GM20431 (cell line): ENCODE results near the gene TRIM77.
"Not testable (repeated sequence)": the region's sequence is repeated elsewhere in the genome, so short reads cannot be mapped to it uniquely, and the experiment has no call there.

ENCODE experiments used
- in situ Hi-C: fragments of 300-500 bp; cut with MseI, MboI; formaldehyde crosslinking; loops from one replicate; pipeline ENCODE4 v1.15.0; 2020; ENCODE audit warnings: low sequenced_read_pairs; ENCODE audit not compliant: unreplicated experiment

TRIM77 gene

GRCh38 chr11:89709999-89710398, at the start of gene TRIM77:
Gene TRIM77 (plus strand): TSS chr11:89710299. CDS start chr11:89710299, 0 bp downstream.
- in situ Hi-C loops, result not testable (repeated sequence)

DNA sequence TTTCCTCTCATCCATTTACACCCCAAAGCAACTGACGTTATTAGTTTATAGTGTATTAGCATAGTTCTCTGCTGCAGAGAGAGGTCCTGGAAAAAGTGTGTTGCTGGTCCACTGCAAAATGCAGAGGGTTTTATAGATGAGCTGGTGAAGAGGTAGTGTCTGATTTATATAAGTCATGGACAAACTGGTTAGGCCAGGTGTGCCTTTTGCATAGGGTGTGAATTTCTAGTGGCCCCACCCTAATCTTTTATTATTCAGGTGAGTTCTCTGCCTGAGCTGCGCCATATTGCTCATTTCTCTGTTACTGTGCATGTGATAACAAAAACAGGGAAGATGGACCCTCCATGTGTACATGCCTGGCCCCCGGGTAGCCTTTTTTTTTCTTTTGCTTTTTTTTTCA, 43.1 kb upstream of the TRIM77 start:
- in situ Hi-C loops, result no loop called here

DNA sequence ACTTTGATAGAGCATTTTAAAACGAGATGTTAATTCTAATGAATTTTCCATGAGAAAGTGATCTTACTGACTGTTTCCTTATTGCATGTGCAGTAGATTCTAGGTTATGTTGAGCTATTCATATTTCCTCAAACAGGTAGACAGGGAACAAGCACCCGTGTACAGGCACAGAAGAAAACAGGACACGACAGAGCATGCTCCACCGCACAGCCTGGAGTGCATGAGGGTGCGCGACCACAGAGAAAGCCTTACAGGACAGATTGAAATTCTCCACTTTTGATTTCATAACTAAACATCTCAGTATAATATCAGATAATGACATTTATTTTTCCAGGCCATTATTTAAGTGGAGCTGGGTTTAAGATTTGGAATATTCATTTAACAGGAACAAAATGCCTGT, 41.9 kb upstream of the TRIM77 start:
- in situ Hi-C loops, result not testable (repeated sequence)

DNA sequence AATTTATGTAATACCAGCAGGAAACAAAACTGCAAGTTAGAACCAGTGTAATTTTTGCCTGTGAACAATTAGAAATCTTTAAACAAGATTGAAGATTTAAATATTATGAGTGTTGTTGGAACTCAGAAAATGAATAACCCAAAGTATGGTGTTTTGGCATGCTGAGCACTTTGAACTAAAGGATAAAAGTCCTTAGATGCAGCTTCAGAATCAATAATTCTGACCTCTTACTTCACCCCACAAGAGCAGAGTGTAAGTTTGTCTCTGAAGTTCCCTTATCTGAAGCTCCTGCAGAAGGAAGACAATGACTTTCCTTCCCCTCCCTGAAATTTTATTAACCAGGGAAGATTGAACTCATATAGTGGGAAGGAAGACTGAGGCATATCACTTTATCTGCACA, 40.5 kb upstream of the TRIM77 start:
- in situ Hi-C loops, result not testable (repeated sequence)

DNA sequence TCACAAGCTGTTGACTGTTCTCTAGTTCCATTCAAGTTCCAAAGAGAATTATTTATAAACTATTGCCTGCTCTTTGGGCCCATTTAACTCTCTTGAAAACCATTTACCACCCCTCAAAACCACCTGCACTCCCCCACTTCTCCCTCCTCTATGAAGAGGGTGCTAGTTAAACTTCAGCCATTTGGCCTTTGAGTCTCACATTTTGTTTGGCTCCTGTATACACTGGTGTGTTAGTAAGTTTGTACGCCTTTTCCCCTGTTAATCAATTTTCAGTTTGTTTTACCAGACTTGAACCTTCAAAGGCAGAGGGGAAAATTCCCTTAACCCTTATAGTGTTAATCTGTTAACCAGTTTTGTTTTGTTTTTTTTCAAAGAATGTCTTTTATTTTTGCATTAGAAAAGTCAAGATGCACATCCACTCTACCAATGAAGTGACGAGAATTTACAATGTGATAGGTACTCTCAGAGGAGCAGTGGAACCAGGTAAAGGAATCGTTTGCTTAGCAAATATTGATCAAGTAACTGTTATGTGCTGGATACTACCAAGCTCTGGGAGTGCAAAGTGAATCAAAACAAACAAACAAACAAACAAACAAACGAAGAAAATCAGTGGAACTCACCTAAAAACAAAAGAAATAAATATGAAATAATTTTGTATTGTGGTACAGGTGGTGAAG, 40.0 kb upstream of the TRIM77 start:
- in situ Hi-C loops, result not testable (repeated sequence)

GRCh38 chr11:89672547-89672946, 37.6 kb upstream of the TRIM77 start:
- in situ Hi-C loops, result not testable (repeated sequence)

GRCh38 chr11:89673380-89673779, 36.7 kb upstream of the TRIM77 start:
- in situ Hi-C loops, result not testable (repeated sequence)

DNA sequence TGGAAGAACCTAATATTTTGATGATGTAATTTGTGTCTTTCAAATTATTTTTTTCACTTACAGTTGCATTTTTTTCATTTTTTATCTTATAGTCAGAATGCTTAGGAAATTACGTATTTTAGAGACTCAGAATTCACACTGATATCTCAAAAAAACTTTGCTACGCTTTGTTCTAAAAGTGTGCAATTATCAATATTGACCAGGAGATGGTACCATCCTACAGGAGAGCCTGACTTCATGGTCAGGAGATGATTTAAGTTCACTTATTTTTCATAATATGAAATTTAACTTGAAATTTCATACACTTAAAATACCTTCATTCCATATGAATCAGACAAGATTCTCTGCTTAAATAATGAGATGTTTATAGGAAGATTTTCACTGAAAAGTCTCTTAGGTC, 34.7 kb upstream of the TRIM77 start:
- in situ Hi-C loops, result not testable (repeated sequence)

DNA sequence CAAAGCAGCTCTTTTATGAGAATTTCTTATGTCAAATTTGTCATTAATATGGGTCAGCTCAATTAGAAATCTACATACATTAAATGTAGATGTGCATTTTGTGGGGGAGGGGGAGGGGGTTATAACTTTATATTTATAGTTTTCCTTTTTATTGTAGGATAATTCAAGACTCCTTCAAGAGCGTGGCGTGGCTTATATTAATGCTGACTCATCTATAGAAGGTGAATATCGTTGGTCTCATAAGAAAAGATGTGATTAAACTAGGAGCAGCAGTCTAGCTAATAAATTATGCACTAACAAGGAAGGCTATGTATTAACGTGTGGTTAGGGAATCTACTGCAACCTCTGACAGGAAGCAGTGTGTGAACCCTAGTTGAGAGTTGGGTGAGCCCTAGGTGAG, 34.2 kb upstream of the TRIM77 start:
- in situ Hi-C loops, result not testable (repeated sequence)

DNA sequence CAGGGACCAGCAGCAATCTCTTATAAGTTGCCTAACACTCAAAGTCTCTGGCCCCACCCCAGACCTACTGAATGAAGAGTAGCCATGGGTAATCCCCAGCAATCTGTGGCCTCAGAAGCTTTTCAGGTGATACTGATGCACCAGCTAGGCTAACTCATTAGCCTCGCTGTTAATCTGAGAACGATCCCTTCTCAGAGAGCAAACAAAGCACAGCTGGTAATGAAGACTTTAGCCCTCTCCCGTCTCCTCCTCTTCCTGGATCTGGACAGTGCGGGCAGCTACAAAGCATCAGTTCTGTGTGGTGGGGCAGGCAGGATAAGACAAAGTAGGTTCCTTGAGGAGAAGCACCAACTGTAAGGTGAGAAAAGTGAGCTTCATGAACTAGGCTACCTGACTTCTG, 3.0 kb upstream of the TRIM77 start:
- in situ Hi-C loops, result not testable (repeated sequence)

DNA sequence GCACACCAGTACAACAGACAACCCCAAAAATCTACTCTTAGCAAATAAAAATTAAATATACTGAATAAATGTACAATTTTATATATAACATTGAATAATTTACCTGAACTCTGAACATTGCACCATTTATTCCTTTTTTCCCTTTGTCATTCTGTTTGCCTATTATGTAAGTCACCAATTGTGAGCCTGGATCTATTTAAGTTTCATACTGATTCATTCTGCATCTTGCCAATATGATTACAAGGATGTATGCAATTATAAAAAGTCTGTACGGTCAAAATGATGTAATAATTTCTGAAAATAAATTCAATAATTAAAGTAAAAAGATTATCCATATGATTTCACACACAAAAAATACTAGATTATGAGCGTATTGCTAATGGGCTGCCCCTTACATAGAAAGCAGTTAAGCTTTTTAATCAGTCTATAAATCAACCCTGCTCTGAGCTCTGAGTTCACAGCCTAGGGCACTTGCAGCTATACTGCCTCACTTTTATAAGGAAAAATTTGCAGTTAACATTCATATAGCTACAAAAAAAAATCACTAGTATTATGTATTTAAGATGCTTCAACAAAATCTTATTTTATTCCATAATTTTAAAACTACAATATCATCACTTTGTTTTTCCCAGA, 14.9 kb downstream of the TRIM77 start:
- in situ Hi-C loops, result not testable (repeated sequence)

DNA sequence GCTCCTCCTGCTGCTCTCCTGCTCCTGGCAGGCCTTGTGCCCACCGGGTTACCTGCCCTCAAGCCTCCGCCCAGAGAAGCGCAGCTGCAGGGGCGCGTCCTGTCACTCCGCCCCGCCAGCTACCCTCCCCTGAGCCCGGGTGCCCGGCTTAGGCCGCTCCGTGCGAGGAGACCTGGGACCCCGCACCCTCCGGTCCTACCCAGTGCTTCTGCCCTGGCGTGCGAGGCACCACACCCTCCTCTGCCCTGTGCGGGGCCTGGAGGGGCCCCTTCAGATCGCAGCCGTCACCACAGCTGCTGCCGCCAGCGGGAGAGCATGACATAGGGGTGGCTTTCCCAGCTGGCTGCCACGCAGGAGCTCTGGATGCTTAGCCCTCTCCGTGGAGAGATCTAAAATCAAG, 20.1 kb downstream of the TRIM77 start:
- in situ Hi-C loops, result not testable (repeated sequence)

- in situ Hi-C loops, result no loop called here
Observed at GRCh38 chr11:89736566-89736965, 26.5 kb downstream of the TRIM77 start.

GRCh38 chr11:89737116-89737515, 27.0 kb downstream of the TRIM77 start:
- in situ Hi-C loops, result no loop called here

DNA sequence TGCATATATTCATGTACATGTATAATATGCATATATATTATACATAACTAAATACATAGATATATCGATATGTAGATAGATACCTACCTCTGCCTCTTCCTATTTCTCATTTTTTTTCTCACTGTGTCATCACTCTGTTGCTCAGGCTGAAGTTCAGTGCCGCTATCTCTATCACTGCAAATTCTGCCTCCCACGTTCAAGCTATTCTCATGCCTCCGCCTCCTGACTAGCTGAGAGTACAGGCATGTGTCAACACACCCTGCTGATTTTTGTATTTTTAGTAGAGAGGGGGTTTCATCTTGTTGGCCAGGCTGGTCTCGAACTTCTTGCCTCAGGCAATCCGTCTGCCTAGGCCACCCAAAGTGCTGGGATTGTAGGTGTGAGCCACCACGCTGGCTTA, 31.3 kb downstream of the TRIM77 start:
- in situ Hi-C loops, result not testable (repeated sequence)

GRCh38 chr11:89744158-89744557, 34.1 kb downstream of the TRIM77 start:
- in situ Hi-C loops, result not testable (repeated sequence)

GRCh38 chr11:89750822-89751221, 40.7 kb downstream of the TRIM77 start:
- in situ Hi-C loops, result not testable (repeated sequence)
